K562 (cell line): ENCODE results near the gene JPH3.

Experiments used
- CTCF ChIP-seq, 3 experiments: IDR thresholded peaks in 2 of 3; conservative IDR thresholded peaks in 1 of 3; 2 replicates each; pipeline ENCODE4 v1.5.1; 2011 to 2012; ENCODE audit warnings: low read length in 3 of 3, mild to moderate bottlenecking in 3 of 3, control low read depth in 2 of 3, improper control_type of control experiment in 1 of 3, inconsistent platforms in 1 of 3, low read depth in 1 of 3, mixed read lengths in 1 of 3, moderate library complexity in 1 of 3; ENCODE audit not compliant: insufficient read depth in 2 of 3
- IRF2 ChIP-seq: sonication (generic); formaldehyde crosslinking; IDR thresholded peaks from 2 replicates; pipeline ENCODE4 v1.8.1; 2022; ENCODE audit warnings: mild to moderate bottlenecking, missing genetic modification reagents
- POLR2A ChIP-seq: fragments of 450-650 bp; conservative IDR thresholded peaks from 2 replicates; pipeline ENCODE4 v1.6.1; 2016
- TCFL5 ChIP-seq: fragments of 250-450 bp; sonication (Bioruptor Pico); conservative IDR thresholded peaks from 2 replicates; pipeline ENCODE4 v1.6.1; 2021; ENCODE audit warnings: mild to moderate bottlenecking, moderate library complexity, matching md5 sums
- ZKSCAN8 ChIP-seq: fragments of 200-800 bp; sonication (Bioruptor generic); IDR thresholded peaks from 2 replicates; pipeline ENCODE4 v1.6.1; 2016; ENCODE audit warnings: missing genetic modification characterization, missing compliant biosample characterization
- ZNF263 ChIP-seq: sonication (generic); formaldehyde crosslinking; IDR thresholded peaks from 2 replicates; pipeline ENCODE4 v1.8.0; 2022; ENCODE audit warnings: mild to moderate bottlenecking, missing genetic modification reagents, borderline replicate concordance
- ZNF75A ChIP-seq: fragments of 450-650 bp; formaldehyde crosslinking; IDR thresholded peaks from 2 replicates; pipeline ENCODE4 v1.4.0; 2020; ENCODE audit warnings: mild to moderate bottlenecking

GRCh38 chr16:87667443-87667842, 65.1 kb downstream of the JPH3 start:
- TF ChIP-seq ZNF263 (CRISPR knock-in tag) (no peak), ZKSCAN8 (no peak), POLR2A (no peak), IRF2 (CRISPR knock-in tag) (no peak), CTCF (IDR thresholded peaks at IDR 0.05 in 2 of 3, conservative IDR thresholded peaks at IDR 0.05 in 1 of 3; ENCODE audit: insufficient read depth in 2 of 3, low read depth in 1 of 3, low read length in 3 of 3) (no peak), TCFL5 (CRISPR knock-in tag) (no peak), ZNF75A (CRISPR knock-in tag) (no peak)
